NCI-H146 treated with DMSO at 0.1 percent for 48 hours (cell line): ENCODE results near the gene SLC8A1.

Source experiments
- DNase-seq: peaks from one replicate; lab custom pipeline; 2025; ENCODE audit not compliant: unreplicated experiment; lab: John Stamatoyannopoulos, UW

The SLC8A1 gene

GRCh38 chr2:40458271-40458794 is 6.4 kb upstream of the SLC8A1 start:
- DNase-seq, result peak; percentile 89

- no peak for DNase-seq
Observed at GRCh38 chr2:40457837-40458236, 5.9 kb upstream of the SLC8A1 start.

GRCh38 chr2:40457366-40457765 is 5.5 kb upstream of the SLC8A1 start:
- DNase-seq, result no peak

DNA sequence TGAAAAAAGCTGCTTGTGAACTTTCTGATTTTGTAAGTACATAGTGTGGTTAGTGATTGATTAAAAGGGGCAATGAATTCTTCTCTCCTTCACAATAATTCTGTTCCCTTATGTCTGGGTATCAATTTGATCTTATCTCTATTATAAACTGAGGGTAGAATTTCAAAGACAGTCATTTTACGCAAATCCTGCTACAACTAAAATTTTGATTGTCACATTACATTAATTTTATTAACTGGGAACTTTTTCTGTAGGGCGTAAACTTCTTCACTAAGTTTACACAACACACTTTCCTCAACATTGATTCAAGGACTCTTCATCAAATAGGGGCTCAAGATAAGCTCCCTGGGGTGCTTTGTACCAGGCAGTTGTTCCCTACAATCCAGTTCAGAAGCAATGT is 5.0 kb upstream of the SLC8A1 start:
- DNase-seq, result no peak

- no peak for DNase-seq
Observed at GRCh38 chr2:40455661-40456060, 3.8 kb upstream of the SLC8A1 start.

GRCh38 chr2:40454321-40454720 is 2.4 kb upstream of the SLC8A1 start:
- DNase-seq, result no peak

DNA sequence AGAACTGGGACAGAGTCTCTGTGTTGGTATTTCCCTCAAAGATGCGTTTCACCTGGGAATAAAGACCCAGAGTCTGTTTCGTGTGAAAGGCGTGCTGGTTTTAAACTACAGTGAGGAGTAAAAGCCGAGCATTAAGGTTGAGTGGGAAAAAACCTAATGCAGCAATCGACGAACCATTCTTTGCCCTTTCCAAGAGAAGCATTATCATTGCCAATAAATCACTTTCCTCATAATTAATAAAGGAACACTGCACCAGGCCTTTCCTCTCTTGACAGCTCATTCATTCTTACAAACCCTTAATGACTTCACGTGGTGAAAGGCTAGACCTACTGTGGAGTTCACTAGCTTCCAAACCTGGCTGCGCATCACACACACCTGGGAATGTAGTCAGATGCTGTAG is 896 bp upstream of the SLC8A1 start:
- peak; percentile 40 for DNase-seq

- DNase-seq, result peak; percentile 78
Observed at GRCh38 chr2:40450796-40451430, 977 bp downstream of the SLC8A1 start.

- no peak for DNase-seq
Observed at GRCh38 chr2:40450066-40450795, 1.7 kb downstream of the SLC8A1 start.

DNA sequence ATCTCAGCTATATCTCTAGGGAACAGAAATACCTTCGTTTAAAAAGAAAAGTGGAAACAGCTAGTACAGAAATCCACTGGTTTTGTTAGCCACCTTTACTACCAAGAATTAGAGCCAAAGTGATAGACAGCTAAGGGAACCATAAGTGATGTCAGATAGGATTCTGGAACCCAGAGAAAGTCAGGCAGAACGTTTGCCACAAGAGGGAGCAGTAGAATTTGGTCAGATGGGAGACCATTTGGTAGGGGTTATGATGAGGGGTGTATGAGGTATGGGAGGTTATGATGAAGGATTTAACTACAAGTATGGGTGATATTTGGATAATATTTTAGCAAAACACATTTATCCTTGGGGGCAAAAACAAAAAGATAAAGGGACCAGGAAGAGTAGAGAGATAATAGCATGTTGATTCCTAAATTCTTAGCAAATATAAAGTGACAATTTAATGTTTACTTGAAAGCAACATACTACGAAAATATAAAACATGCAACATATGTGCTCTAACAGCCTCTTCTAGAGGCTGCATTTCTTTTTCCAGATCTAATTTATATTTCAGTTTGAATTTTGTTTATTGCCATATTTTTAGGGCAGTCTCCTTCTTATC is 3.3 kb downstream of the SLC8A1 start:
- peak; percentile 68 for DNase-seq

DNA sequence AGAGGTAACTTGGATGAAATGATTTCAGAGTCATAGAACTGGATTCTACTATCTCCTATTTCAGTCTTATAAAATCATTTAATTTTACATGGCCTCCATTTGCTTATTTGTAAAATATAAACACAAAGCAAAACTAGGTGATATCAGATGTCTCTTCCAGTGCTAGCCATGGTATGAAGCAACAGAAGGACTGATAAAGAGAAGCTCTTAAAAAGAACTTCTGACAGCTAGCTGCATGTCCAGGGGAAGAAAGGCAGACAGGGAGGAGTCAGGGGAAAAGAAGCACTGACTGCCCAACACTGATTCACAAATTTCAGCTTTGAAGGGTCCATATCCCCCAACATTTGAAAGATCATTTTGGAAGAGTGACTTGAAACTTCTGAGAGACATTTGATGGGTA is 6.4 kb downstream of the SLC8A1 start:
- DNase-seq, result no peak

GRCh38 chr2:40440835-40441234 is 11.1 kb downstream of the SLC8A1 start:
- DNase-seq, result no peak

GRCh38 chr2:40439473-40439872 is 12.4 kb downstream of the SLC8A1 start:
- no peak for DNase-seq

DNA sequence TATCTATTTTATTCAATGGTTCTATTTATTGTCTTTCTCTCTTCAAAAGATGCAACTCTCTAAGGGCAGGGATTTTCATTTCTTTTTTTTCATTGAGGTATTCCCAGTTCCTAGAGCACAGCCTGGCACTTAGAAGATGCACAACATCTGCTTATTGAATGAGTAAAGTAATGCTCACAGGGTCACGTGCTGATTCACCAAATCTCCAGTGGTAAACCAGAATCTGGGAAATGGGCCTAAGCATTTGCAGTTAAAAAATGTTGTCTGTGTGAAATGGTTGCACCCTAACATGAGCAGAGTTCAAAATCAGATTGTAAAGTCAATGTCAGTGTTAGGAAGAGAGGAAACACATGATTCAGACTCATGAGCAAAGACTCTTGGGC is 15.8 kb downstream of the SLC8A1 start:
- DNase-seq, result no peak

DNA sequence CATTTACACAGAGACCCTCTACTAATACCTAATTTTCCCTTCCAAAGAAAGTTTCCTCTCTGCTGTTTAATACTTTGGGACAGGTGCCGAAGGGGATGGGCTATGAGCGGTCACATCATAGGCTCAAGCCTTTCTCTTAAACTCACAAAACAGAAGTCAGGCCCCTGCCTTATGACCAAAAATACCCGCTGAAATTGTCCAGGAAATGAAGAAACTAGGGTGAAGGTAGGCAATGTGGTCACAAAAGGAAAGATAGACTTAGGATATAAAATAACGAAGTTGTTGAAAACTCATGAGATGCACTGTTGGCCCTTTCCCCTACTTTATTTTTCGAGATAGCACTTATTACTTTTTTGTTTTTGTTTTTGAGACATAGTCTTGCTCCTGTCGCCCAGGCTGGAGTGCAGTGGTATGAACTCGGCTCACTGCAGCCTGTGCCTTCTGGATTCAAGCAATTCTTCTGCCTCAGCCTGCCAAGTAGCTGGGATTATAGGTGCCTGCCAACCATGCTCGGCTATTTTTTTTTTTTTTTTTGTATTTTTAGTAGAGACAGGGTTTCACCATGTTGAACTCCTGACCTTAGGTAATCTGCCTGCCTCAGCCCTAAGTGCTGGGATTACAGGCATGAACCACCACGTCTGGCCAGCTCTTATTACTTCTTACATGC is 16.3 kb downstream of the SLC8A1 start:
- no peak for DNase-seq

DNA sequence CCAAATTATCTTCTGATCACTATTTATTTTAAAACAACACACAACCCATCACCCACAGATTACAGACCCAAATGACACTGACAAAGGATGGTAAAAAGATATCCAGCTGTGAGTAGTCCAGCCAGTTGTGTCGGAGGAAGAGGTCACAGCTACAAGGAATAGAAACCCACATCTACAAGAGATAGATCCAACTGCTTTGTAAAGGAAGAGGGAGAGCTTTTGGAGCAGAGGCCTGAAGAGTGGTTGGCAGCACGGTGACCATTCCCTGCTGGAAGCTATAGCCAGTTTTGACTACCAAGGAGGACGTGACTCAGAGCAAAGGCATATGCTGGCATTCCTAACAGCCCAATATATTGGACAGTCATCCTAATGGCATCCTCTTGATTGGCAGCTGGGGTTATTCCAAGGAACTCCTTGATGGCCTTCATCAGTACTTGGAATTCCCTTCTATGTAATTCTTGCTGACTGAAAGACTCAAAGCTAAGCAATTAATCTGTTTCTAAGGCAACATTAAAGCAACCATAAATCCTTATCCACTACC is 17.1 kb downstream of the SLC8A1 start:
- no peak for DNase-seq

GRCh38 chr2:40433736-40434135 is 18.2 kb downstream of the SLC8A1 start:
- DNase-seq, result no peak

- DNase-seq, result no peak
Observed at GRCh38 chr2:40432921-40433483, 18.9 kb downstream of the SLC8A1 start.

GRCh38 chr2:40431600-40431955 is 20.3 kb downstream of the SLC8A1 start:
- no peak for DNase-seq

GRCh38 chr2:40430776-40431599 is 20.9 kb downstream of the SLC8A1 start:
- no peak for DNase-seq
